OCI-LY3 (cell line): ENCODE data around the gene ETV6.

Experiments
- EZH2phosphoT487 ChIP-seq: fragments of 200-600 bp; shearing (Covaris generic); IDR thresholded peaks from 2 replicates; pipeline ENCODE4 v1.6.1; 2018; ENCODE audit warnings: antibody characterized with exemption, mixed run types, low read depth
- TF ChIP-seq, protein P1 (sequence below): fragments of 200-600, 300-600 bp; sonication (generic); IDR thresholded peaks from 2 replicates; pipeline ENCODE4 v1.5.1; 2014; ENCODE audit warnings: antibody characterized with exemption, low read length, low read depth

DNA sequence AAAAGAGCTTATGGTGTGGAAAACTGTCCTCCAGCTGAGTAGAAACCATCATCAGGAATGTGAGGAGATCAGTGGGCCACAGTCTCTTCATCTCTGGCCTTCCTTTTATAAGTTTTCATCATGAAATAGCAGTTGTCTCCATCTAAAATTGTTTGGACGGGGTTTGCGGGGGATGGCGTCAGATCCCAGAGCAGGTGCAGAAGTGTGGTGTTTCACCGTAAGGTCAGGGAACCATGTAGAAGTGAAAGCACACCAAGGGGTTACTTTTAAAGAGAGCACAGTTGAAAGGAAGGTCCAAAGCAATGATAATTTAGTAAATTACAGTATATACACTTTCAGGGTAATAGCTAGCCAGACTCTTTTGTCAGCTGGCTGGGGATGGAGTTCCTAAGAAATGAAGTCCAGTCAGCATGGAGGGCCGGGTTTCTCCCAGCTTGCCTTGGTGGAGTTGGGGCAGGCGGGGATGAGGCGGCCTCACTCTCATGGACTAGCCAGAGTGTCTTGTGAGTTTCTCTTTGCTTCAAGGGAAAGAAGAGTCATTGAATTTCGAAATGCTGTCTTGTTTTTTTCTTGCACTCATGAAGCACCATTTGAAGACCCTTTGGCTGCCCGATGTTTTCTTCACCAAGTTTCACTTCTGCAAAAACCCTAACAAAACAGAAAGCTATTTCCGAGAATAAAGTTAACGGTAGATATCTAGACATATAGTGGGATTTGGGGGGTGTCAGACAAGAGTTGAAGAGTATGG is 100.6 kb downstream of the ETV6 start:
- TF ChIP-seq, protein P1, sequence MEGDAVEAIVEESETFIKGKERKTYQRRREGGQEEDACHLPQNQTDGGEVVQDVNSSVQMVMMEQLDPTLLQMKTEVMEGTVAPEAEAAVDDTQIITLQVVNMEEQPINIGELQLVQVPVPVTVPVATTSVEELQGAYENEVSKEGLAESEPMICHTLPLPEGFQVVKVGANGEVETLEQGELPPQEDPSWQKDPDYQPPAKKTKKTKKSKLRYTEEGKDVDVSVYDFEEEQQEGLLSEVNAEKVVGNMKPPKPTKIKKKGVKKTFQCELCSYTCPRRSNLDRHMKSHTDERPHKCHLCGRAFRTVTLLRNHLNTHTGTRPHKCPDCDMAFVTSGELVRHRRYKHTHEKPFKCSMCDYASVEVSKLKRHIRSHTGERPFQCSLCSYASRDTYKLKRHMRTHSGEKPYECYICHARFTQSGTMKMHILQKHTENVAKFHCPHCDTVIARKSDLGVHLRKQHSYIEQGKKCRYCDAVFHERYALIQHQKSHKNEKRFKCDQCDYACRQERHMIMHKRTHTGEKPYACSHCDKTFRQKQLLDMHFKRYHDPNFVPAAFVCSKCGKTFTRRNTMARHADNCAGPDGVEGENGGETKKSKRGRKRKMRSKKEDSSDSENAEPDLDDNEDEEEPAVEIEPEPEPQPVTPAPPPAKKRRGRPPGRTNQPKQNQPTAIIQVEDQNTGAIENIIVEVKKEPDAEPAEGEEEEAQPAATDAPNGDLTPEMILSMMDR, result no peak
- no peak for TF ChIP-seq EZH2phosphoT487
